Measurements from ENCODE around the gene C12orf75. TPM values are rescaled to one million over a fixed set of nuclear protein-coding genes. Genes with fewer than 3 reads are reported as not detected.

The C12orf75 gene
- total RNA-seq, 4 donors from 2014 or later, result 16.1 to 20.1 (median 18.3) TPM

GRCh38 chr12:105378911-105379310 lies 48.4 kb downstream of the C12orf75 start:
- no peak for TF ChIP-seq POLR2A (IDR thresholded peaks at IDR 0.05)
- TF ChIP-seq, protein P1, sequence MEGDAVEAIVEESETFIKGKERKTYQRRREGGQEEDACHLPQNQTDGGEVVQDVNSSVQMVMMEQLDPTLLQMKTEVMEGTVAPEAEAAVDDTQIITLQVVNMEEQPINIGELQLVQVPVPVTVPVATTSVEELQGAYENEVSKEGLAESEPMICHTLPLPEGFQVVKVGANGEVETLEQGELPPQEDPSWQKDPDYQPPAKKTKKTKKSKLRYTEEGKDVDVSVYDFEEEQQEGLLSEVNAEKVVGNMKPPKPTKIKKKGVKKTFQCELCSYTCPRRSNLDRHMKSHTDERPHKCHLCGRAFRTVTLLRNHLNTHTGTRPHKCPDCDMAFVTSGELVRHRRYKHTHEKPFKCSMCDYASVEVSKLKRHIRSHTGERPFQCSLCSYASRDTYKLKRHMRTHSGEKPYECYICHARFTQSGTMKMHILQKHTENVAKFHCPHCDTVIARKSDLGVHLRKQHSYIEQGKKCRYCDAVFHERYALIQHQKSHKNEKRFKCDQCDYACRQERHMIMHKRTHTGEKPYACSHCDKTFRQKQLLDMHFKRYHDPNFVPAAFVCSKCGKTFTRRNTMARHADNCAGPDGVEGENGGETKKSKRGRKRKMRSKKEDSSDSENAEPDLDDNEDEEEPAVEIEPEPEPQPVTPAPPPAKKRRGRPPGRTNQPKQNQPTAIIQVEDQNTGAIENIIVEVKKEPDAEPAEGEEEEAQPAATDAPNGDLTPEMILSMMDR (IDR thresholded peaks at IDR 0.05), result peak in 1 of 6 experiments; percentile 31
- Histone ChIP-seq H3K27me3 (no peaks in the 10 kb centered on the region), H3K4me1 (peaks cover 0 to 4% (median 0%) of the 10 kb centered on the region in 4 donors), H3K9me3 (no peaks in the 10 kb centered on the region), H3K4me3 (no peak overlapping the region), H3K27ac (no peak overlapping the region), H3K36me3 (no peaks in the 10 kb centered on the region)
- DNase-seq, result no peak

- DNase-seq, result no peak
- no peaks in the 10 kb centered on the region for H3K36me3 ChIP-seq
- H3K27me3 ChIP-seq, result no peaks in the 10 kb centered on the region
- H3K4me3 ChIP-seq, result peak overlapping the region in 2 of 4 donors; percentile 24 to 28
- H3K27ac ChIP-seq, result no peak overlapping the region
- no peak for TF ChIP-seq POLR2A (IDR thresholded peaks at IDR 0.05)
- TF ChIP-seq, protein P1 (IDR thresholded peaks at IDR 0.05), result peak; percentile 26 to 93 (median 78)
- no peaks in the 10 kb centered on the region for H3K9me3 ChIP-seq
- peaks cover 0 to 4% (median 0%) of the 10 kb centered on the region in 4 donors for H3K4me1 ChIP-seq
These were observed 52.5 kb downstream of the C12orf75 start for GRCh38 chr12:105382771-105383622.

GRCh38 chr12:105384220-105384619 lies 53.7 kb downstream of the C12orf75 start:
- Histone ChIP-seq H3K27me3 (no peaks in the 10 kb centered on the region), H3K9me3 (no peaks in the 10 kb centered on the region), H3K36me3 (no peaks in the 10 kb centered on the region), H3K4me3 (no peak overlapping the region), H3K4me1 (peaks cover 0 to 4% (median 0%) of the 10 kb centered on the region in 4 donors), H3K27ac (no peak overlapping the region)
- no peak for DNase-seq
- no peak for TF ChIP-seq POLR2A (IDR thresholded peaks at IDR 0.05)
- TF ChIP-seq, protein P1 (IDR thresholded peaks at IDR 0.05), result no peak

DNA sequence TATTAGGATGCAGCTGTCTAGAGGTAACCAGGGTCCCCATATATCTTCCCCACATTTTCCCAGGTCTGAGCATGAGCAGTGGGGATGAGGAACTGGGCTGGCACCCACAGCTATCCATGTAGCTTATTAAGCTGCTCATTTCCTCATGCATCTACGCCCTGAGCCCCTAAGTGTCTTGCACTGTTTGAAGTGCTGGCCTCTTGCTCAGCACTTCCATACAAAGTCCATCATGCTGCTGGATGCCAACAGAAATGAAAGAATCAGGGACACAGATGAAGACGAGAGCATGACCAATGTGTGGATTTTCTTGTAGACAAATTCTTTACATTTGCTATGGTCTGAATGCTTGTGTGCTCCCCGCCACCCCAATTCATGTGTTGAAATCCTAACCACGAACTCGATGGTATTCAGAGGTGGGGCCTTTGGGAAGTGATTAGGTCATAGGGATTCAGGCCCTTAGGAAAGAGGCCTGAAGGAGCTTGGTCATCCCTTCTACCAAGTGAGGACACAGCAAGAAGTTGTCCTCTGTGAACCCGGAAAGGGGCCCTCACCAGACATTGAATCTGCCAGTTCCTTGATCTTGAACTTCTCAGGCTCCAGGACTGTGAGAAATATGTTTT lies 54.5 kb downstream of the C12orf75 start:
- H3K27me3 ChIP-seq, result no peaks in the 10 kb centered on the region
- no peak overlapping the region for H3K4me3 ChIP-seq
- no peaks in the 10 kb centered on the region for H3K9me3 ChIP-seq
- H3K27ac ChIP-seq, result no peak overlapping the region
- peaks cover 0 to 4% (median 0%) of the 10 kb centered on the region in 4 donors for H3K4me1 ChIP-seq
- no peaks in the 10 kb centered on the region for H3K36me3 ChIP-seq
- DNase-seq, result no peak
- TF ChIP-seq POLR2A (IDR thresholded peaks at IDR 0.05), result no peak
- TF ChIP-seq, protein P1 (IDR thresholded peaks at IDR 0.05), result no peak

- Histone ChIP-seq H3K36me3 (no peaks in the 10 kb centered on the region), H3K4me3 (no peak overlapping the region), H3K27ac (no peak overlapping the region), H3K4me1 (peaks cover 0 to 4% (median 0%) of the 10 kb centered on the region in 4 donors), H3K27me3 (no peaks in the 10 kb centered on the region), H3K9me3 (no peaks in the 10 kb centered on the region)
- TF ChIP-seq POLR2A (IDR thresholded peaks at IDR 0.05), result no peak
- TF ChIP-seq, protein P1 (IDR thresholded peaks at IDR 0.05), result no peak
- no peak for DNase-seq
These were observed 55.9 kb downstream of the C12orf75 start for GRCh38 chr12:105386431-105386830.

All from Peyer's patch (tissue), 4 donors.